ENCODE results near the gene ZNF668. TPM values are rescaled to one million over a fixed set of nuclear protein-coding genes. Genes with fewer than 3 reads are reported as not detected.

The ZNF668 gene
- total RNA-seq, 6 experiments from 2014 or later = 15.0 to 24.5 (median 17.5) TPM

- peaks cover 38% of the 10 kb centered on the region for H3K4me1 Mint-ChIP-seq (ENCODE audit: low read depth)
- peaks cover 4% of the 10 kb centered on the region; the same call in 1 of the 2 replicates for H3K27me3 Mint-ChIP-seq (ENCODE audit: insufficient read depth)
- DNase-seq = peak; percentile 21
- peaks cover 6% of the 10 kb centered on the region for H3K36me3 Mint-ChIP-seq (ENCODE audit: low read depth)
- H3K4me3 Mint-ChIP-seq = peak overlapping the region; percentile 98
- no peaks in the 10 kb centered on the region for H3K9me3 Mint-ChIP-seq
- peak overlapping the region; percentile 85; the same call in 1 of the 2 replicates for H3K27ac Mint-ChIP-seq
- TF ChIP-seq, protein P1, sequence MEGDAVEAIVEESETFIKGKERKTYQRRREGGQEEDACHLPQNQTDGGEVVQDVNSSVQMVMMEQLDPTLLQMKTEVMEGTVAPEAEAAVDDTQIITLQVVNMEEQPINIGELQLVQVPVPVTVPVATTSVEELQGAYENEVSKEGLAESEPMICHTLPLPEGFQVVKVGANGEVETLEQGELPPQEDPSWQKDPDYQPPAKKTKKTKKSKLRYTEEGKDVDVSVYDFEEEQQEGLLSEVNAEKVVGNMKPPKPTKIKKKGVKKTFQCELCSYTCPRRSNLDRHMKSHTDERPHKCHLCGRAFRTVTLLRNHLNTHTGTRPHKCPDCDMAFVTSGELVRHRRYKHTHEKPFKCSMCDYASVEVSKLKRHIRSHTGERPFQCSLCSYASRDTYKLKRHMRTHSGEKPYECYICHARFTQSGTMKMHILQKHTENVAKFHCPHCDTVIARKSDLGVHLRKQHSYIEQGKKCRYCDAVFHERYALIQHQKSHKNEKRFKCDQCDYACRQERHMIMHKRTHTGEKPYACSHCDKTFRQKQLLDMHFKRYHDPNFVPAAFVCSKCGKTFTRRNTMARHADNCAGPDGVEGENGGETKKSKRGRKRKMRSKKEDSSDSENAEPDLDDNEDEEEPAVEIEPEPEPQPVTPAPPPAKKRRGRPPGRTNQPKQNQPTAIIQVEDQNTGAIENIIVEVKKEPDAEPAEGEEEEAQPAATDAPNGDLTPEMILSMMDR (IDR thresholded peaks at IDR 0.05) = no peak
Observed at GRCh38 chr16:31093132-31093703, 19.2 kb upstream of the ZNF668 start.

GRCh38 chr16:31092330-31092729 is 18.3 kb upstream of the ZNF668 start:
- no peaks in the 10 kb centered on the region for H3K9me3 Mint-ChIP-seq
- peak overlapping the region; percentile 52 for H3K4me3 Mint-ChIP-seq
- H3K27me3 Mint-ChIP-seq (ENCODE audit: insufficient read depth) = peaks cover 4% of the 10 kb centered on the region; the same call in 1 of the 2 replicates
- H3K36me3 Mint-ChIP-seq (ENCODE audit: low read depth) = peaks cover 6% of the 10 kb centered on the region
- TF ChIP-seq, protein P1 (IDR thresholded peaks at IDR 0.05) = no peak
- DNase-seq = peak; percentile 57
- H3K27ac Mint-ChIP-seq = peak overlapping the region; percentile 74; the same call in 1 of the 2 replicates
- H3K4me1 Mint-ChIP-seq (ENCODE audit: low read depth) = peaks cover 38% of the 10 kb centered on the region

- peaks cover 33% of the 10 kb centered on the region for H3K4me1 Mint-ChIP-seq (ENCODE audit: low read depth)
- DNase-seq = peak; percentile 53
Observed at GRCh38 chr16:31090540-31090939, 16.5 kb upstream of the ZNF668 start.

DNA sequence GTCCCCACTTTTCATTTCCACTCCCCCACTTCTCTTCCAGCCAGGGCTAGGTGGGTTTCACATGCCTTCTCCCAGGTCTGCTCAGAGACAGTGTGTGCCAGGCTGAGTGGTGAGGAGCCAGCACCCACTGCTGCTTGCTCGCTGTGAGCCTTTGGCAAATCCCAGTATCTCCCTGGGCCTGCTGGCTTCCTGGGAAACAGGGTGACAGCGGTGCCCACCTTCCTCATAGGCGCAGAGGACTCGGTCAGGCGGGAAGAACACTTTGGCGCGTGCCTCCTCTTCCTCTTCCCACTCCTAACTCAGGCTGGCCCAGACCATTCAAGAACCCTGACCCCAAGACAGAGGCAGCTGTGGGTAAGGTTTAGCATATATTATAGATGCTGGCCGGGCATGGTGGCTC is 15.2 kb upstream of the ZNF668 start:
- no peaks in the 10 kb centered on the region for H3K9me3 Mint-ChIP-seq
- peaks cover 5% of the 10 kb centered on the region for H3K27me3 Mint-ChIP-seq (ENCODE audit: insufficient read depth)
- DNase-seq = no peak
- H3K4me1 Mint-ChIP-seq (ENCODE audit: low read depth) = peaks cover 28% of the 10 kb centered on the region
- H3K27ac Mint-ChIP-seq = peak overlapping the region; percentile 13; the same call in 1 of the 2 replicates
- peaks cover 6% of the 10 kb centered on the region for H3K36me3 Mint-ChIP-seq (ENCODE audit: low read depth)
- TF ChIP-seq, protein P1 (IDR thresholded peaks at IDR 0.05) = no peak
- no peak overlapping the region for H3K4me3 Mint-ChIP-seq

More at GRCh38 chr16:31090540-31090939, 16.5 kb upstream of the ZNF668 start:
- Mint-ChIP-seq H3K9me3 (no peaks in the 10 kb centered on the region), H3K4me3 (no peak overlapping the region), H3K27ac (peak overlapping the region; percentile 82), H3K36me3 (ENCODE audit: low read depth) (peaks cover 6% of the 10 kb centered on the region), H3K27me3 (ENCODE audit: insufficient read depth) (peaks cover 5% of the 10 kb centered on the region)
- TF ChIP-seq, protein P1 (IDR thresholded peaks at IDR 0.05) = no peak

GRCh38 chr16:31088459-31089183 is 14.6 kb upstream of the ZNF668 start, which contains the start of gene PRSS53:
Gene PRSS53, minus strand, starts transcription at chr16:31088943. Its CDS starts 134 bp downstream, at chr16:31088809.
- Mint-ChIP-seq H3K9me3 (no peaks in the 10 kb centered on the region), H3K4me1 (ENCODE audit: low read depth) (peaks cover 22% of the 10 kb centered on the region), H3K27ac (peak within 1 kb of the TSS; percentile 13; the same call in 1 of the 2 replicates), H3K4me3 (no peak within 1 kb of the TSS), H3K27me3 (ENCODE audit: insufficient read depth) (peaks cover 3% of the 10 kb centered on the region), H3K36me3 (ENCODE audit: low read depth) (peaks cover 6% of the 10 kb centered on the region)
- TF ChIP-seq, protein P1 (IDR thresholded peaks at IDR 0.05) = no peak
- DNase-seq = no peak
